ENCODE measurements around the gene STEEP1. TPM values are rescaled to one million over a fixed set of nuclear protein-coding genes. Genes with fewer than 3 reads are reported as not detected.

The STEEP1 gene
- total and polyA plus RNA-seq, 10 of the 15 experiments (the other 5 are each of a cell fraction or from before 2014, with no cell fraction given): 15.1 to 53.8 (median 26.0) TPM

- no peaks in the 10 kb centered on the region for H3K36me3 ChIP-seq (ENCODE audit: control insufficient read depth in 2 of 2, insufficient read depth in 2 of 2, low read length in 1 of 2)
- H2AFZ ChIP-seq (ENCODE audit: control insufficient read depth, low read depth, low read length): no peak overlapping the region
- no peaks in the 10 kb centered on the region for H3K4me1 ChIP-seq (ENCODE audit: control insufficient read depth, insufficient read depth, low read length)
- POLR2A ChIA-PET: no interaction called here
- H3K9me3 ChIP-seq (replicated peaks; ENCODE audit: control insufficient read depth, insufficient read depth, low read length): no peaks in the 10 kb centered on the region
- H4K20me1 ChIP-seq (ENCODE audit: control insufficient read depth, insufficient read depth): no peaks in the 10 kb centered on the region
- H3K79me2 ChIP-seq (ENCODE audit: control insufficient read depth, insufficient read depth, low read length): no peaks in the 10 kb centered on the region
- BruUV-seq (replicated peaks): no TSS peak
- no peak for TF ChIP-seq YY1 (IDR thresholded peaks at IDR 0.05; ENCODE audit: low read depth, low read length)
- TF ChIP-seq STAT3 (IDR thresholded peaks at IDR 0.05; ENCODE audit: low read depth, low read length): no peak
- no peak for TF ChIP-seq CREB1 (IDR thresholded peaks at IDR 0.05; ENCODE audit: low read depth)
- no peak for TF ChIP-seq CREM (IDR thresholded peaks at IDR 0.05; ENCODE audit: low read depth)
- TF ChIP-seq NRF1 (conservative IDR thresholded peaks at IDR 0.05; ENCODE audit: low read depth, low read length): no peak
- TF ChIP-seq CBX5 (IDR thresholded peaks at IDR 0.05; ENCODE audit: low read depth): no peak
- TF ChIP-seq RELB (IDR thresholded peaks at IDR 0.05; ENCODE audit: low read depth): no peak
- no peak for TF ChIP-seq MLLT1 (IDR thresholded peaks at IDR 0.05)
- TF ChIP-seq RBBP5 (conservative IDR thresholded peaks at IDR 0.05): no peak
- no peak for TF ChIP-seq FOS (IDR thresholded peaks at IDR 0.05; ENCODE audit: borderline replicate concordance, extremely low read depth, insufficient read length)
- TF ChIP-seq KDM1A (IDR thresholded peaks at IDR 0.05; ENCODE audit: borderline replicate concordance): no peak
- TF ChIP-seq MYB (IDR thresholded peaks at IDR 0.05; ENCODE audit: borderline replicate concordance, low read depth, low read length): no peak
- no peak for TF ChIP-seq MEF2A (IDR thresholded peaks at IDR 0.05; ENCODE audit: insufficient read depth, low read depth, low read length)
- TF ChIP-seq BRCA1 (IDR thresholded peaks at IDR 0.05; ENCODE audit: low read depth, low read length): no peak
- TF ChIP-seq IRF3 (IDR thresholded peaks at IDR 0.05): no peak
- no peak for TF ChIP-seq SP1 (IDR thresholded peaks at IDR 0.05; ENCODE audit: low read depth, low read length)
- TF ChIP-seq SREBF1 (IDR thresholded peaks at IDR 0.05; ENCODE audit: low read length): no peak
- no peak for TF ChIP-seq MEF2B (IDR thresholded peaks at IDR 0.05; ENCODE audit: partially characterized antibody, poor library complexity, severe bottlenecking)
- 0% methylated on average over 2 of the region's 2 CpGs for WGBS (ENCODE audit: insufficient coverage, insufficient replicate concordance, low lambda C conversion rate, missing lambda C conversion rate)
- in situ Hi-C loops (cut with MboI): no loop called here
- FAIRE-seq: no peak
- intact Hi-C loops (cut with micrococcal nuclease; ENCODE audit: unreplicated experiment): loop anchor here (5.0 kb wide), 1 partner anchor 285 kb away; no protein-coding TSS in a partner anchor
- H3K27me3 ChIP-seq (replicated peaks in 1 of 2; ENCODE audit: control insufficient read depth in 2 of 2, insufficient read depth in 2 of 2, low read length in 1 of 2): no peaks in the 10 kb centered on the region
- no peak for DNase-seq (ENCODE audit: low read depth, low spot score)
- ATAC-seq: no peak
- H3K4me2 ChIP-seq (ENCODE audit: control insufficient read depth, insufficient read depth): no peak overlapping the region
- CTCF ChIA-PET: interaction anchor here (1.0 to 6.2 kb wide), 2 partner anchors 8 to 19 kb away, joined by 5 to 59 read pairs; no protein-coding TSS in a partner anchor
- SMC1A ChIA-PET (ENCODE audit: uncharacterized antibody, unreplicated experiment): interaction anchor here (1.2 to 1.4 kb wide), 2 partner anchors 20 to 237 kb away, joined by 3 to 4 read pairs; no protein-coding TSS in a partner anchor
- no peak overlapping the region for H3K27ac ChIP-seq (ENCODE audit: control insufficient read depth, insufficient read depth)
- no peak overlapping the region for H3K4me3 ChIP-seq
- H3K9ac ChIP-seq (ENCODE audit: control insufficient read depth, insufficient read depth, low read length): no peak overlapping the region
- RAD21 ChIA-PET (ENCODE audit: unreplicated experiment): interaction anchor here (1.5 kb wide), 1 partner anchor 20 kb away, joined by 3 read pairs; no protein-coding TSS in a partner anchor
Measured at GRCh38 chrX:119492463-119492862, 72.7 kb downstream of the STEEP1 start.

Data from GM12878 (cell line).